HL-60 (cell line): Measurements from ENCODE around the gene ISL2.

Source experiments
- GABPA ChIP-seq: IDR thresholded peaks from 2 replicates; pipeline ENCODE4 v1.6.1; 2012; ENCODE audit warnings: low read depth
- SPI1 ChIP-seq: IDR thresholded peaks from 2 replicates; pipeline ENCODE4 v1.6.1; 2012; ENCODE audit warnings: low read depth, mild to moderate bottlenecking, borderline replicate concordance
- TF ChIP-seq, protein P1 (sequence below): IDR thresholded peaks from one replicate; pipeline ENCODE4 v1.5.1; 2011; ENCODE audit warnings: low read length, control low read depth, inconsistent platforms; ENCODE audit not compliant: insufficient read depth
- TF ChIP-seq, protein P2 (sequence below): IDR thresholded peaks from 2 replicates; pipeline ENCODE4 v1.6.1; 2012; ENCODE audit warnings: low read depth; ENCODE audit not compliant: insufficient replicate concordance

DNA sequence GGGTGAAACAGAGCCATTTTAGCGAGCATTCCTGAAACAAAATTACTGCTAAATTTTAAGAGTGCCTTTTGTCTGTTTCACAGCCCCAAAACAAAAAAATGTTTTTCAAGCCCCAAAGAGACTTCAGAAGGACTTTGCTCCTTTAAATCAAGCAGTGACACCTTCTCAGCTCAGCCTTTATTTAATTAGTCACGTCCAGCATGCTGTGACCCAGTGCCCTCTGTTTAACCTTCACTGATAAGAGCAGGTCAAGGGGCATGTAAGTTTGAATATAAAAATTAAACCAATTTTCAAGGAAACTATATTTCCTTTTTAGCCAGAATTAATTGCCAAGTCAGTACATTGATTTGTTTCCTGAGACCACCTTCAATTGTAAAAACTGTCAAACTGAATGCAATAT lies 40.6 kb downstream of the ISL2 start:
- TF ChIP-seq, protein P1, sequence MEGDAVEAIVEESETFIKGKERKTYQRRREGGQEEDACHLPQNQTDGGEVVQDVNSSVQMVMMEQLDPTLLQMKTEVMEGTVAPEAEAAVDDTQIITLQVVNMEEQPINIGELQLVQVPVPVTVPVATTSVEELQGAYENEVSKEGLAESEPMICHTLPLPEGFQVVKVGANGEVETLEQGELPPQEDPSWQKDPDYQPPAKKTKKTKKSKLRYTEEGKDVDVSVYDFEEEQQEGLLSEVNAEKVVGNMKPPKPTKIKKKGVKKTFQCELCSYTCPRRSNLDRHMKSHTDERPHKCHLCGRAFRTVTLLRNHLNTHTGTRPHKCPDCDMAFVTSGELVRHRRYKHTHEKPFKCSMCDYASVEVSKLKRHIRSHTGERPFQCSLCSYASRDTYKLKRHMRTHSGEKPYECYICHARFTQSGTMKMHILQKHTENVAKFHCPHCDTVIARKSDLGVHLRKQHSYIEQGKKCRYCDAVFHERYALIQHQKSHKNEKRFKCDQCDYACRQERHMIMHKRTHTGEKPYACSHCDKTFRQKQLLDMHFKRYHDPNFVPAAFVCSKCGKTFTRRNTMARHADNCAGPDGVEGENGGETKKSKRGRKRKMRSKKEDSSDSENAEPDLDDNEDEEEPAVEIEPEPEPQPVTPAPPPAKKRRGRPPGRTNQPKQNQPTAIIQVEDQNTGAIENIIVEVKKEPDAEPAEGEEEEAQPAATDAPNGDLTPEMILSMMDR = no peak
- TF ChIP-seq, protein P2, sequence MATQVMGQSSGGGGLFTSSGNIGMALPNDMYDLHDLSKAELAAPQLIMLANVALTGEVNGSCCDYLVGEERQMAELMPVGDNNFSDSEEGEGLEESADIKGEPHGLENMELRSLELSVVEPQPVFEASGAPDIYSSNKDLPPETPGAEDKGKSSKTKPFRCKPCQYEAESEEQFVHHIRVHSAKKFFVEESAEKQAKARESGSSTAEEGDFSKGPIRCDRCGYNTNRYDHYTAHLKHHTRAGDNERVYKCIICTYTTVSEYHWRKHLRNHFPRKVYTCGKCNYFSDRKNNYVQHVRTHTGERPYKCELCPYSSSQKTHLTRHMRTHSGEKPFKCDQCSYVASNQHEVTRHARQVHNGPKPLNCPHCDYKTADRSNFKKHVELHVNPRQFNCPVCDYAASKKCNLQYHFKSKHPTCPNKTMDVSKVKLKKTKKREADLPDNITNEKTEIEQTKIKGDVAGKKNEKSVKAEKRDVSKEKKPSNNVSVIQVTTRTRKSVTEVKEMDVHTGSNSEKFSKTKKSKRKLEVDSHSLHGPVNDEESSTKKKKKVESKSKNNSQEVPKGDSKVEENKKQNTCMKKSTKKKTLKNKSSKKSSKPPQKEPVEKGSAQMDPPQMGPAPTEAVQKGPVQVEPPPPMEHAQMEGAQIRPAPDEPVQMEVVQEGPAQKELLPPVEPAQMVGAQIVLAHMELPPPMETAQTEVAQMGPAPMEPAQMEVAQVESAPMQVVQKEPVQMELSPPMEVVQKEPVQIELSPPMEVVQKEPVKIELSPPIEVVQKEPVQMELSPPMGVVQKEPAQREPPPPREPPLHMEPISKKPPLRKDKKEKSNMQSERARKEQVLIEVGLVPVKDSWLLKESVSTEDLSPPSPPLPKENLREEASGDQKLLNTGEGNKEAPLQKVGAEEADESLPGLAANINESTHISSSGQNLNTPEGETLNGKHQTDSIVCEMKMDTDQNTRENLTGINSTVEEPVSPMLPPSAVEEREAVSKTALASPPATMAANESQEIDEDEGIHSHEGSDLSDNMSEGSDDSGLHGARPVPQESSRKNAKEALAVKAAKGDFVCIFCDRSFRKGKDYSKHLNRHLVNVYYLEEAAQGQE = no peak
- TF ChIP-seq SPI1 (no peak), GABPA (no peak)
